GM13976 (cell line): ENCODE measurements around the gene CPPED1.
A peak's percentile ranks its signal among the peaks of the same experiment; 100 is the strongest.
"Not testable (repeated sequence)": the region's sequence is repeated elsewhere in the genome, so short reads cannot be mapped to it uniquely, and the experiment has no call there.

Source experiments
- DNase-seq: peaks from one replicate; pipeline ENCODE4 v3.0.0; 2012; ENCODE audit warnings: low spot score
- CTCF ChIP-seq: IDR thresholded peaks from 2 replicates; pipeline ENCODE4 v1.5.1; 2012; ENCODE audit warnings: borderline replicate concordance, mild to moderate bottlenecking; ENCODE audit not compliant: insufficient read depth; ENCODE audit errors: extremely low read depth, missing control alignments, control extremely low read depth
- in situ Hi-C: fragments of 300-500 bp; cut with MboI; formaldehyde crosslinking; loops from one replicate; pipeline ENCODE4 v1.12.0; 2022; ENCODE audit warnings: low sequenced_read_pairs, mixed read lengths, inconsistent platforms; ENCODE audit not compliant: unreplicated experiment

Gene CPPED1

GRCh38 chr16:12802048-12802447, 1.6 kb downstream of the CPPED1 start:
- no peak for TF ChIP-seq CTCF
- in situ Hi-C loops, result no loop called here
- no peak for DNase-seq

GRCh38 chr16:12801511-12802042, 2.1 kb downstream of the CPPED1 start:
- DNase-seq, result peak; percentile 68
- TF ChIP-seq CTCF, result no peak
- in situ Hi-C loops, result no loop called here

- no peak for TF ChIP-seq CTCF
- DNase-seq, result no peak
- in situ Hi-C loops, result no loop called here
Observed at GRCh38 chr16:12800817-12801216, 2.9 kb downstream of the CPPED1 start.

- in situ Hi-C loops, DNase-seq: not testable (repeated sequence)
Observed at GRCh38 chr16:12799996-12800395, 3.7 kb downstream of the CPPED1 start.

- in situ Hi-C loops, result no loop called here
- TF ChIP-seq CTCF, result no peak
- no peak for DNase-seq
Observed at GRCh38 chr16:12798846-12799245, 4.8 kb downstream of the CPPED1 start.

- no peak for DNase-seq
- in situ Hi-C loops, result no loop called here
- TF ChIP-seq CTCF, result no peak
Observed at GRCh38 chr16:12798171-12798570, 5.5 kb downstream of the CPPED1 start.

GRCh38 chr16:12796498-12796897, 7.2 kb downstream of the CPPED1 start:
- DNase-seq, result no peak
- in situ Hi-C loops, result no loop called here

More at GRCh38 chr16:12796498-12796897, 7.2 kb downstream of the CPPED1 start:
- no peak for TF ChIP-seq CTCF
